OCI-LY1 (cell line): ENCODE results near the gene CASP9.

Experiments used
- EZH2 ChIP-seq: fragments of 200-600 bp; sonication (generic), shearing (Covaris generic); IDR thresholded peaks from 2 replicates; pipeline ENCODE4 v1.8.0; 2017; ENCODE audit warnings: borderline replicate concordance, mixed run types, mild to moderate bottlenecking, antibody characterized with exemption, low read length, moderate library complexity, mixed read lengths
- TF ChIP-seq, protein P1 (sequence below): fragments of 200-600 bp; sonication (generic), shearing (Covaris generic); IDR thresholded peaks from 2 replicates; pipeline ENCODE4 v1.5.1; 2017; ENCODE audit warnings: mild to moderate bottlenecking, antibody characterized with exemption, low read length, moderate library complexity, mixed read lengths

- TF ChIP-seq, protein P1, sequence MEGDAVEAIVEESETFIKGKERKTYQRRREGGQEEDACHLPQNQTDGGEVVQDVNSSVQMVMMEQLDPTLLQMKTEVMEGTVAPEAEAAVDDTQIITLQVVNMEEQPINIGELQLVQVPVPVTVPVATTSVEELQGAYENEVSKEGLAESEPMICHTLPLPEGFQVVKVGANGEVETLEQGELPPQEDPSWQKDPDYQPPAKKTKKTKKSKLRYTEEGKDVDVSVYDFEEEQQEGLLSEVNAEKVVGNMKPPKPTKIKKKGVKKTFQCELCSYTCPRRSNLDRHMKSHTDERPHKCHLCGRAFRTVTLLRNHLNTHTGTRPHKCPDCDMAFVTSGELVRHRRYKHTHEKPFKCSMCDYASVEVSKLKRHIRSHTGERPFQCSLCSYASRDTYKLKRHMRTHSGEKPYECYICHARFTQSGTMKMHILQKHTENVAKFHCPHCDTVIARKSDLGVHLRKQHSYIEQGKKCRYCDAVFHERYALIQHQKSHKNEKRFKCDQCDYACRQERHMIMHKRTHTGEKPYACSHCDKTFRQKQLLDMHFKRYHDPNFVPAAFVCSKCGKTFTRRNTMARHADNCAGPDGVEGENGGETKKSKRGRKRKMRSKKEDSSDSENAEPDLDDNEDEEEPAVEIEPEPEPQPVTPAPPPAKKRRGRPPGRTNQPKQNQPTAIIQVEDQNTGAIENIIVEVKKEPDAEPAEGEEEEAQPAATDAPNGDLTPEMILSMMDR = no peak
- no peak for TF ChIP-seq EZH2
Observed at GRCh38 chr1:15442759-15443158, 81.3 kb downstream of the CASP9 start.
